Thymus (tissue), 11 donors: ENCODE data around the gene SHC4. TPM values are rescaled to one million over a fixed set of nuclear protein-coding genes. Genes with fewer than 3 reads are reported as not detected.
"Not testable (repeated sequence)": the region's sequence is repeated elsewhere in the genome, so short reads cannot be mapped to it uniquely, and the experiment has no call there.

Experiments
- DNase-seq, 9 donors: peaks; one replicate each; pipeline ENCODE4 v3.0.0-alpha.2; 2013; ENCODE audit warnings: low spot score in 9 of 9, low read depth in 6 of 9, missing footprints in 1 of 9
- H3K27ac ChIP-seq, 2 donors: one replicate each; pipeline ENCODE4 v1.5.1; 2013; ENCODE audit warnings: control low read depth in 1 of 2, low read depth in 1 of 2, low read length in 1 of 2, mild to moderate bottlenecking in 1 of 2, moderate library complexity in 1 of 2
- H3K27me3 ChIP-seq, 2 donors: one replicate each; pipeline ENCODE4 v1.5.1; 2013; ENCODE audit warnings: low read length in 1 of 2; ENCODE audit not compliant: control insufficient read depth in 2 of 2, insufficient read depth in 1 of 2
- H3K36me3 ChIP-seq, 2 donors: one replicate each; pipeline ENCODE4 v1.5.1; 2013; ENCODE audit warnings: low read length in 1 of 2, mild to moderate bottlenecking in 1 of 2, moderate library complexity in 1 of 2; ENCODE audit not compliant: control insufficient read depth in 2 of 2, insufficient read depth in 2 of 2
- H3K4me1 ChIP-seq, 2 donors: one replicate each; pipeline ENCODE4 v1.5.1; 2013; ENCODE audit warnings: low read length in 2 of 2; ENCODE audit not compliant: control insufficient read depth in 2 of 2, insufficient read depth in 2 of 2
- H3K4me3 ChIP-seq, 2 donors: one replicate each; pipeline ENCODE4 v1.5.1; 2013; ENCODE audit warnings: low read length in 2 of 2, control low read depth in 1 of 2, mild to moderate bottlenecking in 1 of 2
- H3K9me3 ChIP-seq, 2 donors: one replicate each; pipeline ENCODE4 v1.5.1; 2013; ENCODE audit warnings: low read length in 1 of 2, mild to moderate bottlenecking in 1 of 2; ENCODE audit not compliant: control insufficient read depth in 2 of 2, insufficient read depth in 1 of 2
- whole genome bisulfite sequencing: extraction: QIAGEN DNeasy Blood & Tissue Kit; methylation state at CpG from one replicate; pipeline ENCODE4 v1.1.7; 2013; 5-methylcytosine and 5-hydroxymethylcytosine counted together
- polyA plus RNA-seq: library from polyadenylated mRNA; stranded (reverse); fragments of 200-250 nt; gene quantifications from one replicate; pipeline ENCODE4 v1.2.3, GENCODE V29; 2013
- total RNA-seq: library from RNA; stranded (reverse); fragments of 120-200 nt; gene quantifications from one replicate; pipeline ENCODE4 v1.2.4, GENCODE V29; 2013
- donor health status: healthy.

The SHC4 gene
- total and polyA plus RNA-seq, 2 donors: 0.64 to 0.94 TPM

- no peaks in the 10 kb centered on the region for H3K27me3 ChIP-seq
- no peak overlapping the region for H3K4me3 ChIP-seq
- peaks cover 3 to 7% of the 10 kb centered on the region in 2 donors for H3K36me3 ChIP-seq
- WGBS: 95% methylated on average over 1 of the region's 1 CpG
- H3K4me1 ChIP-seq: no peaks in the 10 kb centered on the region
- H3K27ac ChIP-seq: no peak overlapping the region
- DNase-seq: no peak
- H3K9me3 ChIP-seq: no peaks in the 10 kb centered on the region
Observed at GRCh38 chr15:48798319-48798718, 165.4 kb downstream of the SHC4 start.

GRCh38 chr15:48796930-48797329, 166.8 kb downstream of the SHC4 start:
- no peak overlapping the region for H3K27ac ChIP-seq
- H3K27me3 ChIP-seq: no peaks in the 10 kb centered on the region
- DNase-seq: no peak
- no peaks in the 10 kb centered on the region for H3K9me3 ChIP-seq
- WGBS: 76% methylated on average over 3 of the region's 3 CpGs
- peaks cover 3 to 9% of the 10 kb centered on the region in 2 donors for H3K36me3 ChIP-seq
- H3K4me1 ChIP-seq: no peaks in the 10 kb centered on the region
- no peak overlapping the region for H3K4me3 ChIP-seq

GRCh38 chr15:48796521-48796920, 167.2 kb downstream of the SHC4 start:
- peaks cover 3 to 9% of the 10 kb centered on the region in 2 donors for H3K36me3 ChIP-seq
- no peak for DNase-seq
- H3K9me3 ChIP-seq: no peaks in the 10 kb centered on the region
- H3K4me3 ChIP-seq: no peak overlapping the region
- no peaks in the 10 kb centered on the region for H3K4me1 ChIP-seq
- H3K27ac ChIP-seq: no peak overlapping the region
- 98% methylated on average over 3 of the region's 3 CpGs for WGBS
- H3K27me3 ChIP-seq: no peaks in the 10 kb centered on the region

GRCh38 chr15:48795901-48796300, 167.8 kb downstream of the SHC4 start:
- H3K36me3 ChIP-seq: peaks cover 3 to 9% of the 10 kb centered on the region in 2 donors
- no peak overlapping the region for H3K4me3 ChIP-seq
- 98% methylated on average over 3 of the region's 3 CpGs for WGBS

GRCh38 chr15:48794697-48795134, 169.0 kb downstream of the SHC4 start:
- H3K9me3 ChIP-seq: no peaks in the 10 kb centered on the region
- peak in 1 of 9 donors; percentile 11 for DNase-seq
- no peak overlapping the region for H3K4me3 ChIP-seq
- H3K36me3 ChIP-seq: peaks cover 3 to 10% of the 10 kb centered on the region in 2 donors
- 96% methylated on average over 2 of the region's 2 CpGs for WGBS
- no peaks in the 10 kb centered on the region for H3K4me1 ChIP-seq
- H3K27ac ChIP-seq: peak overlapping the region; percentile 64 to 70
- H3K27me3 ChIP-seq: no peaks in the 10 kb centered on the region

More at GRCh38 chr15:48795901-48796300, 167.8 kb downstream of the SHC4 start:
- H3K4me1 ChIP-seq: no peaks in the 10 kb centered on the region
- DNase-seq: no peak
- no peaks in the 10 kb centered on the region for H3K27me3 ChIP-seq
- H3K27ac ChIP-seq: no peak overlapping the region
- H3K9me3 ChIP-seq: no peaks in the 10 kb centered on the region

- no peaks in the 10 kb centered on the region for H3K27me3 ChIP-seq
- DNase-seq: no peak
- no peak overlapping the region for H3K4me3 ChIP-seq
- H3K36me3 ChIP-seq: peaks cover 10 to 27% of the 10 kb centered on the region in 2 donors
- no peaks in the 10 kb centered on the region for H3K9me3 ChIP-seq
- WGBS: 85% methylated on average over 3 of the region's 3 CpGs
- no peaks in the 10 kb centered on the region for H3K4me1 ChIP-seq
- H3K27ac ChIP-seq: no peak overlapping the region
Observed at GRCh38 chr15:48792408-48792807, 171.3 kb downstream of the SHC4 start.

GRCh38 chr15:48790466-48791115, 173.1 kb downstream of the SHC4 start:
- WGBS: 97% methylated on average over 12 of the region's 12 CpGs
- not testable (repeated sequence) for H3K4me1 ChIP-seq, H3K27me3 ChIP-seq, H3K9me3 ChIP-seq, H3K4me3 ChIP-seq, DNase-seq, H3K27ac ChIP-seq
- H3K36me3 ChIP-seq: peaks cover 7 to 24% of the 10 kb centered on the region in 2 donors

- no peak for DNase-seq
- no peaks in the 10 kb centered on the region for H3K4me1 ChIP-seq
- H3K36me3 ChIP-seq: peaks cover 14 to 41% of the 10 kb centered on the region in 2 donors
- H3K9me3 ChIP-seq: no peaks in the 10 kb centered on the region
- H3K27ac ChIP-seq: no peak overlapping the region
- WGBS: 95% methylated on average over 2 of the region's 2 CpGs
- H3K4me3 ChIP-seq: no peak overlapping the region
- no peaks in the 10 kb centered on the region for H3K27me3 ChIP-seq
Observed at GRCh38 chr15:48785712-48786111, 178.0 kb downstream of the SHC4 start.

- Histone ChIP-seq H3K4me1 (no peaks in the 10 kb centered on the region), H3K9me3 (no peaks in the 10 kb centered on the region), H3K36me3 (peaks cover 14 to 41% of the 10 kb centered on the region in 2 donors), H3K27ac (no peak overlapping the region), H3K27me3 (no peaks in the 10 kb centered on the region), H3K4me3 (no peak overlapping the region)
- DNase-seq: no peak
- 94% methylated on average over 3 of the region's 3 CpGs for WGBS
Observed at GRCh38 chr15:48785195-48785594, 178.5 kb downstream of the SHC4 start.
